ENCODE measurements around the gene HOXD8.

The HOXD8 gene

GRCh38 chr2:176154576-176155252 lies 25.2 kb downstream of the HOXD8 start:
- DNase-seq = no peak
- no peak overlapping the region for H3K27ac Mint-ChIP-seq
- peaks cover 95% of the 10 kb centered on the region for H3K27me3 Mint-ChIP-seq
- H3K36me3 Mint-ChIP-seq (ENCODE audit: low read depth) = no peaks in the 10 kb centered on the region
- no peaks in the 10 kb centered on the region for H3K9me3 Mint-ChIP-seq
- no peak overlapping the region for H3K4me3 Mint-ChIP-seq
- peaks cover 21% of the 10 kb centered on the region for H3K4me1 Mint-ChIP-seq (ENCODE audit: low read depth)

- Mint-ChIP-seq H3K9me3 (no peaks in the 10 kb centered on the region), H3K27me3 (peaks cover 93% of the 10 kb centered on the region), H3K4me3 (no peak overlapping the region), H3K27ac (no peak overlapping the region), H3K4me1 (ENCODE audit: low read depth) (peaks cover 27% of the 10 kb centered on the region), H3K36me3 (ENCODE audit: low read depth) (no peaks in the 10 kb centered on the region)
- no peak for DNase-seq
These were observed 26.0 kb downstream of the HOXD8 start for GRCh38 chr2:176155356-176156044.

GRCh38 chr2:176156301-176156806 lies 26.8 kb downstream of the HOXD8 start:
- H3K4me3 Mint-ChIP-seq = no peak overlapping the region
- no peak for DNase-seq
- H3K36me3 Mint-ChIP-seq (ENCODE audit: low read depth) = no peaks in the 10 kb centered on the region
- no peaks in the 10 kb centered on the region for H3K9me3 Mint-ChIP-seq
- no peak overlapping the region for H3K27ac Mint-ChIP-seq
- H3K27me3 Mint-ChIP-seq = peaks cover 93% of the 10 kb centered on the region
- H3K4me1 Mint-ChIP-seq (ENCODE audit: low read depth) = peaks cover 27% of the 10 kb centered on the region

GRCh38 chr2:176156807-176157498 lies 27.4 kb downstream of the HOXD8 start, which contains the start of gene HOXD3:
Gene HOXD3 (plus strand): TSS chr2:176157307. CDS start chr2:176169115, 11,808 bp downstream.
- Mint-ChIP-seq H3K27ac (no peak within 1 kb of the TSS), H3K4me3 (peak within 1 kb of the TSS; percentile 26), H3K9me3 (no peaks in the 10 kb centered on the region), H3K27me3 (peaks cover 95% of the 10 kb centered on the region), H3K4me1 (ENCODE audit: low read depth) (peaks cover 26% of the 10 kb centered on the region), H3K36me3 (ENCODE audit: low read depth) (no peaks in the 10 kb centered on the region)
- no peak for DNase-seq

- no peaks in the 10 kb centered on the region for H3K36me3 Mint-ChIP-seq (ENCODE audit: low read depth)
- peaks cover 26% of the 10 kb centered on the region for H3K4me1 Mint-ChIP-seq (ENCODE audit: low read depth)
- peaks cover 95% of the 10 kb centered on the region for H3K27me3 Mint-ChIP-seq
- DNase-seq = no peak
- H3K27ac Mint-ChIP-seq = no peak overlapping the region
- H3K9me3 Mint-ChIP-seq = no peaks in the 10 kb centered on the region
- peak overlapping the region; percentile 26 for H3K4me3 Mint-ChIP-seq
These were observed 28.1 kb downstream of the HOXD8 start for GRCh38 chr2:176157499-176158185.

GRCh38 chr2:176158186-176158591 lies 28.7 kb downstream of the HOXD8 start:
- no peaks in the 10 kb centered on the region for H3K9me3 Mint-ChIP-seq
- H3K36me3 Mint-ChIP-seq (ENCODE audit: low read depth) = no peaks in the 10 kb centered on the region
- H3K27ac Mint-ChIP-seq = no peak overlapping the region
- DNase-seq = no peak
- H3K27me3 Mint-ChIP-seq = peaks cover 95% of the 10 kb centered on the region
- no peak overlapping the region for H3K4me3 Mint-ChIP-seq
- peaks cover 26% of the 10 kb centered on the region for H3K4me1 Mint-ChIP-seq (ENCODE audit: low read depth)

- Mint-ChIP-seq H3K27me3 (peaks cover 95% of the 10 kb centered on the region), H3K9me3 (no peaks in the 10 kb centered on the region), H3K4me3 (no peak overlapping the region), H3K36me3 (ENCODE audit: low read depth) (no peaks in the 10 kb centered on the region), H3K27ac (no peak overlapping the region), H3K4me1 (ENCODE audit: low read depth) (peaks cover 27% of the 10 kb centered on the region)
- no peak for DNase-seq
These were observed 29.6 kb downstream of the HOXD8 start for GRCh38 chr2:176158855-176159662.

- peaks cover 95% of the 10 kb centered on the region for H3K27me3 Mint-ChIP-seq
- H3K4me3 Mint-ChIP-seq = no peak overlapping the region
- peaks cover 32% of the 10 kb centered on the region for H3K4me1 Mint-ChIP-seq (ENCODE audit: low read depth)
- no peaks in the 10 kb centered on the region for H3K9me3 Mint-ChIP-seq
- no peak for DNase-seq
- no peak overlapping the region for H3K27ac Mint-ChIP-seq
- no peaks in the 10 kb centered on the region for H3K36me3 Mint-ChIP-seq (ENCODE audit: low read depth)
These were observed 30.3 kb downstream of the HOXD8 start for GRCh38 chr2:176159663-176160250.

- no peaks in the 10 kb centered on the region for H3K36me3 Mint-ChIP-seq (ENCODE audit: low read depth)
- H3K27ac Mint-ChIP-seq = no peak overlapping the region
- H3K9me3 Mint-ChIP-seq = no peaks in the 10 kb centered on the region
- no peak for DNase-seq
- peaks cover 95% of the 10 kb centered on the region for H3K27me3 Mint-ChIP-seq
- peaks cover 36% of the 10 kb centered on the region for H3K4me1 Mint-ChIP-seq (ENCODE audit: low read depth)
- no peak overlapping the region for H3K4me3 Mint-ChIP-seq
These were observed 30.9 kb downstream of the HOXD8 start for GRCh38 chr2:176160251-176160985.

GRCh38 chr2:176160986-176161824 lies 31.7 kb downstream of the HOXD8 start:
- no peak overlapping the region for H3K27ac Mint-ChIP-seq

GRCh38 chr2:176161825-176162626 lies 32.5 kb downstream of the HOXD8 start:
- Mint-ChIP-seq H3K27me3 (peaks cover 96% of the 10 kb centered on the region), H3K4me1 (ENCODE audit: low read depth) (peaks cover 34% of the 10 kb centered on the region), H3K4me3 (no peak overlapping the region), H3K36me3 (ENCODE audit: low read depth) (no peaks in the 10 kb centered on the region), H3K27ac (no peak overlapping the region), H3K9me3 (no peaks in the 10 kb centered on the region)
- DNase-seq = no peak

More at GRCh38 chr2:176160986-176161824, 31.7 kb downstream of the HOXD8 start:
- no peaks in the 10 kb centered on the region for H3K9me3 Mint-ChIP-seq
- no peaks in the 10 kb centered on the region for H3K36me3 Mint-ChIP-seq (ENCODE audit: low read depth)
- H3K27me3 Mint-ChIP-seq = peaks cover 95% of the 10 kb centered on the region
- no peak for DNase-seq
- H3K4me1 Mint-ChIP-seq (ENCODE audit: low read depth) = peaks cover 36% of the 10 kb centered on the region
- no peak overlapping the region for H3K4me3 Mint-ChIP-seq
